HEK293 (cell line): ENCODE results near the gene CLDN16.
A peak's percentile ranks its signal among the peaks of the same experiment; 100 is the strongest.

Experiments used
- CTCF ChIA-PET: fragments of 350-600 bp; formaldehyde crosslinking; extraction: SDS; loops from one replicate; lab custom pipeline; 2021; ENCODE audit warnings: antibody characterized with exemption; lab: Yijun Ruan, JAX
- POLR2A ChIA-PET: fragments of 300-600 bp; formaldehyde crosslinking; extraction: SDS; loops from one replicate; lab custom pipeline; 2020; ENCODE audit warnings: antibody characterized with exemption, inconsistent platforms; lab: Yijun Ruan, JAX
- H3K27ac ChIP-seq: fragments of 200-500 bp; sonication (Bioruptor generic); 2 replicates; pipeline ENCODE4 v1.5.1; 2014; ENCODE audit warnings: low read depth, low read length, control low read depth, inconsistent platforms; ENCODE audit errors: extremely low read depth
- H3K36me3 ChIP-seq, 2 experiments: fragments of 200-500 bp in 1 of 2; sonication (Bioruptor generic) in 1 of 2; 1 replicate in 1 of 2; 2 replicates in 1 of 2; pipeline ENCODE4 v1.5.1; 2014 to 2017; ENCODE audit warnings: inconsistent platforms in 2 of 2, low read length in 2 of 2; ENCODE audit not compliant: control insufficient read depth in 2 of 2, insufficient read depth in 1 of 2
- H3K4me1 ChIP-seq: fragments of 200-500 bp; sonication (Bioruptor generic); 2 replicates; pipeline ENCODE4 v1.5.1; 2014; ENCODE audit warnings: mild to moderate bottlenecking, low read length, inconsistent platforms; ENCODE audit not compliant: control insufficient read depth, insufficient read depth
- H3K4me3 ChIP-seq: 2 replicates; pipeline ENCODE4 v1.5.1; 2011; ENCODE audit warnings: low read depth, mild to moderate bottlenecking, control low read depth, low read length, moderate library complexity
- H3K9me3 ChIP-seq: fragments of 200-500 bp; sonication (Bioruptor generic); 2 replicates; pipeline ENCODE4 v1.5.1; 2014; ENCODE audit warnings: low read depth, low read length, inconsistent platforms; ENCODE audit not compliant: control insufficient read depth, insufficient read depth
- AEBP2 ChIP-seq: fragments of 450-650 bp; formaldehyde crosslinking; IDR thresholded peaks from 2 replicates; pipeline ENCODE4 v1.5.1; 2016; ENCODE audit warnings: missing biosample characterization, missing genetic modification characterization, borderline replicate concordance
- HOXD13 ChIP-seq: sonication (generic); formaldehyde crosslinking; IDR thresholded peaks from 2 replicates; pipeline ENCODE4 v1.8.0; 2022; ENCODE audit warnings: missing genetic modification reagents, borderline replicate concordance
- KLF16 ChIP-seq: fragments of 450-650 bp; formaldehyde crosslinking; IDR thresholded peaks from 2 replicates; pipeline ENCODE4 v1.5.1; 2017; ENCODE audit warnings: missing biosample characterization, missing genetic modification characterization
- PRDM6 ChIP-seq: fragments of 450-650 bp; formaldehyde crosslinking; IDR thresholded peaks from 2 replicates; pipeline ENCODE4 v1.5.1; 2017; ENCODE audit warnings: missing biosample characterization, missing genetic modification characterization
- SALL2 ChIP-seq: fragments of 450-650 bp; formaldehyde crosslinking; IDR thresholded peaks from 2 replicates; pipeline ENCODE4 v1.5.0; 2017; ENCODE audit warnings: missing biosample characterization, mild to moderate bottlenecking, missing genetic modification characterization, borderline replicate concordance
- SETDB1 ChIP-seq: IDR thresholded peaks from one replicate; pipeline ENCODE4 v1.6.1; 2017; ENCODE audit warnings: mild to moderate bottlenecking, low read length, moderate library complexity, mixed read lengths; ENCODE audit not compliant: insufficient read length
- SP7 ChIP-seq: fragments of 450-650 bp; formaldehyde crosslinking; IDR thresholded peaks from 2 replicates; pipeline ENCODE4 v1.5.1; 2016; ENCODE audit warnings: missing biosample characterization, missing genetic modification characterization
- ZEB2 ChIP-seq: fragments of 450-650 bp; formaldehyde crosslinking; IDR thresholded peaks from 2 replicates; pipeline ENCODE4 v1.5.1; 2016; ENCODE audit warnings: missing biosample characterization, missing genetic modification characterization
- ZIC2 ChIP-seq: fragments of 450-650 bp; formaldehyde crosslinking; IDR thresholded peaks from 2 replicates; pipeline ENCODE4 v1.5.1; 2016; ENCODE audit warnings: missing biosample characterization, missing genetic modification characterization
- ZNF10 ChIP-seq: fragments of 450-650 bp; formaldehyde crosslinking; IDR thresholded peaks from 2 replicates; pipeline ENCODE4 v1.5.1; 2017; ENCODE audit warnings: missing biosample characterization, missing genetic modification characterization
- ZNF112 ChIP-seq: fragments of 450-650 bp; formaldehyde crosslinking; IDR thresholded peaks from 2 replicates; pipeline ENCODE4 v1.5.0; 2017; ENCODE audit warnings: missing biosample characterization, missing genetic modification characterization
- ZNF132 ChIP-seq: fragments of 450-650 bp; formaldehyde crosslinking; IDR thresholded peaks from 2 replicates; pipeline ENCODE4 v1.5.1; 2017; ENCODE audit warnings: missing biosample characterization, missing genetic modification characterization, borderline replicate concordance
- ZNF266 ChIP-seq: fragments of 450-650 bp; formaldehyde crosslinking; IDR thresholded peaks from 2 replicates; pipeline ENCODE4 v1.5.1; 2016; ENCODE audit warnings: missing biosample characterization, missing genetic modification characterization, low read depth
- ZNF280C ChIP-seq: fragments of 450-650 bp; formaldehyde crosslinking; IDR thresholded peaks from 2 replicates; pipeline ENCODE4 v1.5.1; 2016; ENCODE audit warnings: missing biosample characterization, missing genetic modification characterization
- ZNF302 ChIP-seq: fragments of 450-650 bp; formaldehyde crosslinking; IDR thresholded peaks from 2 replicates; pipeline ENCODE4 v1.5.1; 2016; ENCODE audit warnings: missing biosample characterization, missing genetic modification characterization, low read depth
- ZNF354C ChIP-seq: fragments of 450-650 bp; formaldehyde crosslinking; IDR thresholded peaks from 2 replicates; pipeline ENCODE4 v1.5.1; 2016; ENCODE audit warnings: missing biosample characterization, missing genetic modification characterization, low read depth, borderline replicate concordance
- ZNF510 ChIP-seq: fragments of 450-650 bp; formaldehyde crosslinking; IDR thresholded peaks from 2 replicates; pipeline ENCODE4 v1.5.1; 2018; ENCODE audit warnings: mild to moderate bottlenecking, missing genetic modification characterization, missing biosample characterization; ENCODE audit not compliant: insufficient replicate concordance
- ZNF521 ChIP-seq: fragments of 450-650 bp; formaldehyde crosslinking; IDR thresholded peaks from 2 replicates; pipeline ENCODE4 v1.5.1; 2017; ENCODE audit warnings: missing biosample characterization, mild to moderate bottlenecking, missing genetic modification characterization
- ZNF529 ChIP-seq: fragments of 450-650 bp; formaldehyde crosslinking; IDR thresholded peaks from 2 replicates; pipeline ENCODE4 v1.5.1; 2017; ENCODE audit warnings: missing genetic modification characterization, missing biosample characterization; ENCODE audit not compliant: insufficient replicate concordance
- ZNF548 ChIP-seq: fragments of 450-650 bp; formaldehyde crosslinking; IDR thresholded peaks from 2 replicates; pipeline ENCODE4 v1.5.1; 2016; ENCODE audit warnings: missing biosample characterization, missing genetic modification characterization
- ZNF571 ChIP-seq: fragments of 450-650 bp; formaldehyde crosslinking; IDR thresholded peaks from 2 replicates; pipeline ENCODE4 v1.5.0; 2017; ENCODE audit warnings: missing biosample characterization, missing genetic modification characterization
- ZNF626 ChIP-seq: fragments of 450-650 bp; sonication (Bioruptor Pico); formaldehyde crosslinking; IDR thresholded peaks from 2 replicates; pipeline ENCODE4 v1.5.1; 2018; ENCODE audit warnings: missing biosample characterization, missing genetic modification characterization, inconsistent platforms
- ZNF654 ChIP-seq: fragments of 450-650 bp; formaldehyde crosslinking; IDR thresholded peaks from 2 replicates; pipeline ENCODE4 v1.5.1; 2016; ENCODE audit warnings: low read depth, missing biosample characterization, missing genetic modification characterization
- ZNF677 ChIP-seq: fragments of 450-650 bp; IDR thresholded peaks from 2 replicates; pipeline ENCODE4 v1.5.0; 2018; ENCODE audit warnings: missing biosample characterization, mild to moderate bottlenecking, missing genetic modification characterization, moderate library complexity
- ZNF76 ChIP-seq: fragments of 450-650 bp; formaldehyde crosslinking; IDR thresholded peaks from 2 replicates; pipeline ENCODE4; 2016; ENCODE audit warnings: low read depth, missing biosample characterization, missing genetic modification characterization, borderline replicate concordance
- ZXDB ChIP-seq: fragments of 450-650 bp; formaldehyde crosslinking; IDR thresholded peaks from 2 replicates; pipeline ENCODE4 v1.5.1; 2016; ENCODE audit warnings: missing biosample characterization, missing genetic modification characterization

Gene CLDN16

GRCh38 chr3:190442240-190442639 is 54.3 kb downstream of the CLDN16 start (continued):
- TF ChIP-seq ZNF76 (tag by site-specific recombination), result no peak
- TF ChIP-seq ZNF302 (tag by site-specific recombination), result no peak
- TF ChIP-seq PRDM6 (tag by site-specific recombination), result no peak

- TF ChIP-seq ZNF354C (tag by site-specific recombination) (no peak), SP7 (tag by site-specific recombination) (no peak), ZEB2 (tag by site-specific recombination) (no peak), ZNF654 (tag by site-specific recombination) (peak; percentile 14; the same call in 1 of the 2 replicates), ZNF510 (tag by site-specific recombination) (no peak), ZNF266 (tag by site-specific recombination) (no peak)
- Histone ChIP-seq H3K4me1 (no peaks in the 10 kb centered on the region), H3K4me3 (no peak overlapping the region), H3K27ac (no peak overlapping the region), H3K36me3 (no peaks in the 10 kb centered on the region), H3K9me3 (no peaks in the 10 kb centered on the region)
- ChIA-PET POLR2A (no interaction called here), CTCF (interaction anchor here (0.5 to 1.2 kb wide), 8 partner anchors 14 to 1570 kb away, joined by 3 to 4 read pairs (median 3); no protein-coding TSS in a partner anchor)
These were observed 55.3 kb downstream of the CLDN16 start for GRCh38 chr3:190443257-190443656.

GRCh38 chr3:190444006-190444405 is 56.0 kb downstream of the CLDN16 start:
- POLR2A ChIA-PET, result no interaction called here
- CTCF ChIA-PET, result interaction anchor here (0.6 to 0.9 kb wide), 3 partner anchors 15 to 511 kb away, joined by 3 read pairs; no protein-coding TSS in a partner anchor
- TF ChIP-seq ZNF10 (tag by site-specific recombination) (no peak), KLF16 (tag by site-specific recombination) (no peak), ZNF626 (no peak)

GRCh38 chr3:190444576-190445145 is 56.7 kb downstream of the CLDN16 start:
- POLR2A ChIA-PET, result no interaction called here
- Histone ChIP-seq H3K9me3 (no peaks in the 10 kb centered on the region), H3K4me3 (no peak overlapping the region), H3K27ac (no peak overlapping the region), H3K4me1 (no peaks in the 10 kb centered on the region), H3K36me3 (no peaks in the 10 kb centered on the region)
- CTCF ChIA-PET, result interaction anchor here (0.6 to 0.7 kb wide), 4 partner anchors 8 to 510 kb away, joined by 3 to 5 read pairs (median 4); no protein-coding TSS in a partner anchor
- TF ChIP-seq SALL2, result no peak
- no peak for TF ChIP-seq ZNF571 (tag by site-specific recombination)
- no peak for TF ChIP-seq ZIC2 (tag by site-specific recombination)
- no peak for TF ChIP-seq ZNF112 (tag by site-specific recombination)
- TF ChIP-seq ZNF677 (tag by site-specific recombination), result no peak
- no peak for TF ChIP-seq SETDB1
- no peak for TF ChIP-seq ZNF548 (tag by site-specific recombination)
- TF ChIP-seq AEBP2, result no peak
- TF ChIP-seq HOXD13 (CRISPR knock-in tag), result no peak
- TF ChIP-seq ZNF521 (tag by site-specific recombination), result no peak
- TF ChIP-seq ZNF529, result no peak
- no peak for TF ChIP-seq ZXDB
- no peak for TF ChIP-seq ZNF280C
- TF ChIP-seq ZNF132 (tag by site-specific recombination), result no peak

More at GRCh38 chr3:190444006-190444405, 56.0 kb downstream of the CLDN16 start:
- Histone ChIP-seq H3K4me3 (no peak overlapping the region), H3K27ac (no peak overlapping the region), H3K4me1 (no peaks in the 10 kb centered on the region), H3K9me3 (no peaks in the 10 kb centered on the region), H3K36me3 (no peaks in the 10 kb centered on the region)
